ENCODE measurements around the gene SRP68.
"Not testable (repeated sequence)": the region's sequence is repeated elsewhere in the genome, so short reads cannot be mapped to it uniquely, and the experiment has no call there.

SRP68 gene

GRCh38 chr17:76089680-76090516, 17.6 kb upstream of the SRP68 start:
- DNase-seq (ENCODE audit: low read depth) = no peak

GRCh38 chr17:76088868-76089576, 16.7 kb upstream of the SRP68 start:
- no peak for DNase-seq (ENCODE audit: low read depth)

DNA sequence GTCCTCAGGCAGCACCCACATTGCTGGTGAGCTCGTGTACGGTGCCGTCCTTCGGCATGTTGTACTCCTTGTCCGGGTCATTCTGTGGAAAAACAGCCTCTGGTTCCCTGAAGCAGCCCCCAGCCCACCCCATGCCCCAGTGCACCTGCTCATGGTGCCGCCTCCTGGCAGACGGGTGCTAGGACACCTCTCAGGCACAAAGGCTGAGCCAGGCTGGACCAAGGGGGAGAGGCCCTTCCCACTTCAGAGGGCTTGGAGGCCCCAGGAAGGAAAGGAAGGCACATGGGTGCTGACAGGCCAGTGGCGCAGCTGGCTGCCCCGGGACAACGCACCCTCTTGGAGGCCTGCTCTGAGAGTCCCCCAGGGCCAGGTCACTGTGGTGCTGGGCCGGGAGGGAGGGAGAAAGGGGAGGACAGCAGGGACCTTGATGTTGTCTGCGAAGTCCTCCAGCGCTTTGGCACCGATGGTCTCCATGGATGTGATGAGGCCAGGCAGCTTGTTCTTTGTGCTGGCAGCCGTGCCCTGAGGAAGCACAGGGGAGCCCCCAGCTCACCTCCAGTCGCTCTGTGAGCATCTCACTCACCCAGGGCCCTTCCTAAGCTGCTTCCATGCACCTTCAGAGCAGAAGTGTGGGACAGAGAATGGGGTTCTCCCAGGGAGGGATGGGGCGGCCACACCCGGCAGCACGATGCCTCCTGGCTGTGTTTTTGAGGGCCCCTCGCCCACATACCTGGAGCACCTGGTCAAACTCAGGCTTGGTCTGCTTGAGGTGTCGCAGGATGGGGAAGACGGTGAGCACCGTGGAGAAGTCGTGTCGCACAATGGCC, 15.9 kb upstream of the SRP68 start:
- no peak for DNase-seq (ENCODE audit: low read depth)

DNA sequence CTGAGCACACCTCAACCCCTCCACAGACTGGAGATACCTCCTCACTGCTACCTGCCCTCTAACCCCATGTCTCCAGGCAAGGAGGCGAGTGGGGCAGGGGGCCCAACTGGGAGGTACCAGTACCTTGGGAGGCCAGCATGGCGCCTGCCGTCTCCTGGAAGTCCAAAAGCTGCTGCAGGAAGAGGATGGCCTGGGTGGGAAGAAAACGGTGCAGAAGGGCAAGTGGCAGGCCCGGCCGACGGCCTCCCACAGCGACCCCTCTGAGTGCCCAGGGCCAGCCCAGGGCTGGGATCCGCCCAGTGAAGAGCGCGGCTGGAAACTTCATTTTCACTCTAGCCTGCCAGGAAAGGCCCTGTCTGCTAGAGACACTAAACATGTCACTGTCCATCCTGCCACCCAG, 15.2 kb upstream of the SRP68 start:
- DNase-seq (ENCODE audit: low read depth) = no peak

DNA sequence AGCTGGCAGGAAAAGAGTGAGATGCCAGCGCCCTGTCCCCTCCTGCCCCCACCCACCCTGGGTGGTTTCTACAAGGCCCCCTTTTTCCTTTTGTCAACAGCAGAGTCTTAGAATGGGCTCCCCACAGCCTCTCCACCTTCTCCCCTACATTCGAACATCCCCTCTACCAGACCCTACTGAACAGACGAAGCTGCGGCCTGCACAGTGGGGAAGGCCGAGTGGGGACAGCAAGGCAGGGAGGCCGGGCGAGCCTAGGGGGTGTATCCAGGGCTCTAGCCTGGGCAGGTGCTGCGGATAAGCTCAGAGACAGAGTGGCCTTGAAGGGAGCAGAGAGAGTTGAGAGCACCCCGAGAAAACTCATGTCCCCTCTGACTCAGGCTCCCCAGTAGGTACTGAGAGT, 14.1 kb upstream of the SRP68 start:
- DNase-seq (ENCODE audit: low read depth) = no peak

DNA sequence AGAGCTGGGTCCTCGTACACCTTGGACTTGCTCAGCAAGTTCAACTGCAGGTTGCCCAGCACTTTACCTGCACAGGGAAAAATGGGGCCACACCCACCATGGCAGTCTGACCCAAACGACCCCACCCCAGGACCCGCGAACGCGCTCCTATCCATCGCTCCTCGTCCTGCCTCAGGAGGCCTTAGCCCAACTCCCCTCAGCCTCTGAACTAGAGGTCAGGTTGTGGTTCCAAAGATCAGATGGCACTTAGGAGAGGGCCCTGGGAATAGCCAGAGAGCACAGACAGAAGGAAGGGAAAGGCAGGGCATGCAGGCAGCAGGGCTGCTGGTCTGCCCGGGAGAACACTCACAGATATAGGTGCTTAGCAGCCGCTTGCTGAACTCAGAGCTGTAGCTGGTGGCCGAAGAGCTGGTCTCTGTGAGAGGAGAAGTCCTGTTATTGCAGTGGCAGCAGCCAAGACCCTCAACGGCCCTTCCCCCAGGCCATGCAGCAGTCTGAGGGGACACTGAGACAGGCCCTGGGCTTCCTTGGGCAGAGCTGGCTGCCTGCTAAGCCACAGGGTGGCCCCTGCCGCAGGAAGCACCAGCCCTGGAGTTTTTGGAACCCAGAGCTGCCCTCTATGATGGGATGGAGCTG, 13.5 kb upstream of the SRP68 start:
- no peak for DNase-seq (ENCODE audit: low read depth)

GRCh38 chr17:76085066-76085730, 12.9 kb upstream of the SRP68 start:
- DNase-seq (ENCODE audit: low read depth) = no peak

DNA sequence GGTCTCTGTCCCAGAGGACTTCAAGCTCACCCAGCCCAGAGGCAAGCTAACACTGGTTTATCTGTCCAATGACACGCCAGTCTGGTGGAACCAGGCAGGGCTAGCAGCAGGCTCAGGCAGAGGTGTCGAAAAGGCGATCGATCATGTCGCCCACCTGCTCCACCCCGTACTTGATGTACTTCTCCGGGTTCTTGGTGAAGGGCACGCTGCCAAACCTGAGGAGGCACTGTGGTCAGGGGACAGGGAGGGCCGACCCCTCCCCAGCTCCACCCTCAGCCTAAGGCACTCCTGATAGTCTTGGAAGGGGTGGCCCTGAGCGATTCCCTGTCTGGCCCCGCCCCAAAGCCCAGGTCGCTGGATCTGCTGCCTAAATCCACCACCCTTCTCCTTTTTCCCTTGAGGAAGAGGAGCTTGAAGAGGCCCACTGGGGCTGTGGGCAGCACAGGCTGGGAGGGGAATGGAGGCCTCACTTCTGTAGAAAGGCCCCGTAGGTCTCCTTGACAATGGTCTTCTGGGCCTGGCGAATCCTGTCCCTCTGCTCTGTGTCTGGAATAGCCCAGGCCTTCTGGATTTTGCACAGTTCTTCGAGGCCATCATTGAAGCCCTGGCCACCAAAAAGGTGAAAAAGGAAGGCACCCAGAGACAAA, 11.3 kb upstream of the SRP68 start:
- DNase-seq (ENCODE audit: low read depth) = no peak

DNA sequence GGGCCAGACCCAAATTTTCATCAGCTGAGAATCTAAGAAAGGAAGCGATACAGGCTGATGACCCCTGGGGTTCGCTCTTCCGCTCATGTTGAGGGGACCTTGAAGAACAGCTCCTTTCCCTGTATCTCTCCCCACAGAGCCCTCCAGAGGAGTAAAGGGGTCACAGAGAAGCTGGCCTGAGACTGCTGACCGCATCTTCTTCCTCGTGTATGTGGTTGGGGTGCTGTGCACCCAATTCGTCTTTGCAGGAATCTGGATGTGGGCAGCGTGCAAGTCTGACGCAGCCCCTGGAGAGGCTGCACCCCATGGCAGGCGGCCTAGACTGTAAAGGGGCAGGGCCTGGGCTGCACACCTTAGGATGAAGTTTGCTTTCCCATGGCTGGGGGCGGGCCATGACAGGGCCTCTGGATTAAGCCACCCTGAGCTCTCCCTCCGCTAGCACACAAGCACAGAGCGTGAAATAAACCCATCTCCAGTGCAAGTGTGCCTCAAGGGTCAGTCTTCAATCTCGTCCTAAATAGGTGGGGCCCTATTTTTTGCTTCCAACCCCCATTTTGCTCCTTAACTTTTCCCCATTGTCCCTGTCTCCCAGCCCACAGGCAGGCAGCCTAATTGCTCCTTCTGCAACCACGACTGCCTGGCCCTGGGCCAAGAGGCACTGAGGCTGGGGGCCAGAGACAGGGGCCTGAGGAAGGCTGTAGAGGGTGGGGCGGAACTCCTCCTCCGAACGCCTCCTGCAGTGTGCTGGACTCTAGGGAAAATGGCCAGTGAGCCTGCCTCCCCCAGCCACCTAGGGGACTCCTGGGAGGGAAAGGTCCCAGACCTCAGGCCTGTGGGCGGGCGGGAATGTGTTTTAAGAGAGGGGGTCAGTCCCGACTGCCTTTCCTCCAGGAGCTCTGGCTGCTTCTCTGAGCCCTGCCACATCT, 10.3 kb upstream of the SRP68 start:
- DNase-seq (ENCODE audit: low read depth) = no peak

GRCh38 chr17:76081295-76082210, 9.2 kb upstream of the SRP68 start:
- DNase-seq (ENCODE audit: low read depth) = no peak

- DNase-seq (ENCODE audit: low read depth) = no peak
Measured at GRCh38 chr17:76080768-76081287, 8.5 kb upstream of the SRP68 start.

GRCh38 chr17:76079956-76080767, 7.8 kb upstream of the SRP68 start:
- DNase-seq (ENCODE audit: low read depth) = no peak

- no peak for DNase-seq (ENCODE audit: low read depth)
Measured at GRCh38 chr17:76079535-76079955, 7.2 kb upstream of the SRP68 start.

DNA sequence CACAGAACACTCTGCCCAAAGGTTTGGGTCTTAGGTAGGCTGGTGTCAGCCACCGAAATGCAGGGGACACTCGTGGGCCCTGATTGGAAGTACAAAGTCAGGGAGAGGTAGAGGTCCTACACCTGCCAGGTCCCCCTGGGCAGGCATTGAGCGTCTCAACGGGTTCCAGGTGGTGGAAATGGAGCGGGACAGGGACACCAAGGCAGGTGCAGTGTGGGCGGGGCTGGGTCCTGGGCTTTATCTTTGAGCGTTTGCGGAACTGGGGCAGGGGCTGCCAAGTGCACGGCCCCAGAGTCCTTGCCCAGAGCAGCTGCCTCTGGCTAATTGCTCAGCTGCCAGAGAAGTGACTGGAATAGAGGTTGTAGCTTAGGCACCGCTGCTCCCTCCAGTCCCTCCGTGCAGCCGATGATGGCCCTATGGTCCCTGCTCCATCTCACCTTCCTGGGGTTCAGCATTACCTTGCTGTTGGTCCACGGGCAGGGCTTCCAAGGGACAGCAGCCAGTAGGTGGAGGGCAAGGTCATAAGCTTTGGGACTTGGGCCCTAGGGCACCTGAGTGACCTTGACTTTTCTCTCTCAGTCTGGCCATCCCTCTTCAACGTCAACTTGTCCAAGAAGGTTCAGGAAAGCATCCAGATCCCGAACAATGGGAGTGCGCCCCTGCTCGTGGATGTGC, 6.7 kb upstream of the SRP68 start, which contains the start of gene ZACN:
ZACN (plus strand) TSS at position 323 of the 675 bp plus-strand sequence; CDS start at position 406, 83 bp downstream.
- no peak for DNase-seq (ENCODE audit: low read depth)

- DNase-seq (ENCODE audit: low read depth) = not testable (repeated sequence)
Measured at GRCh38 chr17:76078370-76078769, 6.1 kb upstream of the SRP68 start.

GRCh38 chr17:76077584-76078110, 5.3 kb upstream of the SRP68 start:
- DNase-seq (ENCODE audit: low read depth) = no peak
